Liver (tissue), 9 donors: ENCODE data around the gene PLEKHH2. TPM values are rescaled to one million over a fixed set of nuclear protein-coding genes. Genes with fewer than 3 reads are reported as not detected.

Experiments
- DNase-seq: peaks from one replicate; pipeline ENCODE4 v3.0.0-alpha.2; 2017; ENCODE audit warnings: low spot score
- H3K27ac ChIP-seq, 2 donors: one replicate each; pipeline ENCODE4 v1.7.0; 2013; ENCODE audit warnings: inconsistent platforms in 2 of 2, low read length in 2 of 2, control low read depth in 1 of 2, low read depth in 1 of 2, mild to moderate bottlenecking in 1 of 2
- H3K27me3 ChIP-seq, 4 donors: one replicate each; pipeline versions ENCODE4 v1.6.1 to v1.7.0; 2013; ENCODE audit warnings: low read length in 3 of 4, inconsistent platforms in 1 of 4, mild to moderate bottlenecking in 1 of 4, moderate library complexity in 1 of 4; ENCODE audit not compliant: control insufficient read depth in 4 of 4, insufficient read depth in 4 of 4
- H3K36me3 ChIP-seq, 4 donors: one replicate each; pipeline versions ENCODE4 v1.6.1 to v1.7.0; 2013; ENCODE audit warnings: low read length in 3 of 4, mild to moderate bottlenecking in 3 of 4, low read depth in 1 of 4, moderate library complexity in 1 of 4; ENCODE audit not compliant: control insufficient read depth in 4 of 4, insufficient read depth in 3 of 4
- H3K4me1 ChIP-seq, 4 donors: one replicate each; pipeline versions ENCODE4 v1.6.1 to v1.7.0; 2013; ENCODE audit warnings: low read length in 3 of 4, mild to moderate bottlenecking in 3 of 4, moderate library complexity in 1 of 4; ENCODE audit not compliant: control insufficient read depth in 4 of 4, insufficient read depth in 4 of 4
- H3K4me3 ChIP-seq, 3 donors: one replicate each; pipeline versions ENCODE4 v1.6.1 to v1.7.0; 2013; ENCODE audit warnings: low read length in 3 of 3, control low read depth in 1 of 3, low read depth in 1 of 3, mild to moderate bottlenecking in 1 of 3
- H3K9ac ChIP-seq, 2 donors: one replicate each; pipeline ENCODE4 v1.7.0; 2013; ENCODE audit warnings: low read length in 2 of 2, mild to moderate bottlenecking in 2 of 2, moderate library complexity in 2 of 2, control low read depth in 1 of 2, low read depth in 1 of 2
- H3K9me3 ChIP-seq, 4 donors: one replicate each; pipeline versions ENCODE4 v1.6.1 to v1.7.0; 2013; ENCODE audit warnings: low read length in 3 of 4; ENCODE audit not compliant: control insufficient read depth in 4 of 4
- ATF3 ChIP-seq: IDR thresholded peaks from 2 replicates; pipeline ENCODE4 v1.6.1; 2016; ENCODE audit warnings: antibody characterized with exemption
- CTCF ChIP-seq: fragments of 150-350 bp; IDR thresholded peaks from 2 replicates; pipeline ENCODE4 v1.5.1; 2017; ENCODE audit warnings: improper control_type of control experiment, low read depth, low read length; ENCODE audit not compliant: missing input control
- EGR1 ChIP-seq, 2 donors: IDR thresholded peaks; 2 replicates each; pipeline ENCODE4 v1.6.1; 2016 to 2018; ENCODE audit warnings: antibody characterized with exemption in 2 of 2, low read depth in 2 of 2
- FOXA2 ChIP-seq: IDR thresholded peaks from 2 replicates; pipeline ENCODE4 v1.6.1; 2016; ENCODE audit warnings: antibody characterized with exemption
- GABPA ChIP-seq, 2 donors: IDR thresholded peaks in 1 of 2; conservative IDR thresholded peaks in 1 of 2; 2 replicates each; pipeline ENCODE4 v1.6.1; 2016; ENCODE audit warnings: antibody characterized with exemption in 2 of 2, mild to moderate bottlenecking in 1 of 2, moderate library complexity in 1 of 2
- HNF4A ChIP-seq, 2 donors: conservative IDR thresholded peaks; 2 replicates each; pipeline ENCODE4 v1.6.1; 2016; ENCODE audit warnings: antibody characterized with exemption in 2 of 2, mild to moderate bottlenecking in 2 of 2
- HNF4G ChIP-seq: IDR thresholded peaks from 2 replicates; pipeline ENCODE4 v1.6.1; 2016; ENCODE audit warnings: antibody characterized with exemption
- MAX ChIP-seq: IDR thresholded peaks from 2 replicates; pipeline ENCODE4 v1.6.1; 2016; ENCODE audit warnings: antibody characterized with exemption
- NR2F2 ChIP-seq: IDR thresholded peaks from 2 replicates; pipeline ENCODE4 v1.6.1; 2016; ENCODE audit warnings: antibody characterized with exemption
- RAD21 ChIP-seq, 2 donors: IDR thresholded peaks; 2 replicates each; pipeline ENCODE4 v1.6.1; 2016; ENCODE audit warnings: antibody characterized with exemption in 2 of 2, mild to moderate bottlenecking in 2 of 2
- REST ChIP-seq: IDR thresholded peaks from 2 replicates; pipeline ENCODE4 v1.6.1; 2016; ENCODE audit warnings: antibody characterized with exemption, mild to moderate bottlenecking
- RXRA ChIP-seq, 2 donors: IDR thresholded peaks; 2 replicates each; pipeline ENCODE4 v1.6.1; 2017 to 2018; ENCODE audit warnings: antibody characterized with exemption in 2 of 2, mild to moderate bottlenecking in 1 of 2
- SP1 ChIP-seq: IDR thresholded peaks from 2 replicates; pipeline ENCODE4 v1.6.1; 2018; ENCODE audit warnings: antibody characterized with exemption, mild to moderate bottlenecking
- TAF1 ChIP-seq: conservative IDR thresholded peaks from 2 replicates; pipeline ENCODE4 v1.6.1; 2016; ENCODE audit warnings: antibody characterized with exemption, mild to moderate bottlenecking
- ZBTB33 ChIP-seq: IDR thresholded peaks from 2 replicates; pipeline ENCODE4 v1.6.1; 2016; ENCODE audit warnings: antibody characterized with exemption
- WGBS: extraction: QIAGEN DNeasy Blood & Tissue Kit; methylation state at CpG from one replicate; pipeline ENCODE4 v1.1.7; 2013; 5-methylcytosine and 5-hydroxymethylcytosine counted together
- polyA plus RNA-seq, 2 donors: library from polyadenylated mRNA; stranded (reverse) in 1 of 2; unstranded in 1 of 2; fragments of 200-250 nt in 1 of 2; fragments of >200 nt in 1 of 2; fragmentation: Nextera tagmentation in 1 of 2; extraction: Ambion mirVana in 1 of 2; gene quantifications; one replicate each; pipeline versions ENCODE4 v1.2.1 to v1.2.3, GENCODE V29; 2013 to 2015
- total RNA-seq, 2 donors: library from RNA; depleted of rRNA; stranded (reverse); fragments of >200 nt; gene quantifications; one replicate each; pipeline ENCODE4 v1.2.3, GENCODE V29; 2014
- donor health status: healthy.
- donor health status: healthy.
- donor health status: healthy.
- donor health status: healthy.
- donor health status: healthy.

Gene PLEKHH2
- total and polyA plus RNA-seq, 4 donors = 0.51 to 3.8 (median 1.0) TPM

- no peak overlapping the region for H3K9ac ChIP-seq
- no peak overlapping the region for H3K4me3 ChIP-seq
- H3K27me3 ChIP-seq = no peaks in the 10 kb centered on the region
- 62% methylated on average over 4 of the region's 4 CpGs for WGBS
- H3K36me3 ChIP-seq = no peaks in the 10 kb centered on the region
- TF ChIP-seq RAD21 (IDR thresholded peaks at IDR 0.05) (no peak), REST (no peak), ATF3 (no peak), HNF4G (no peak), TAF1 (no peak), HNF4A (conservative IDR thresholded peaks at IDR 0.05) (no peak), GABPA (IDR thresholded peaks at IDR 0.05 in 1 of 2, conservative IDR thresholded peaks at IDR 0.05 in 1 of 2) (no peak), RXRA (IDR thresholded peaks at IDR 0.05) (no peak), SP1 (no peak), EGR1 (IDR thresholded peaks at IDR 0.05; ENCODE audit: low read depth in 2 of 2) (no peak), FOXA2 (no peak), NR2F2 (no peak)
- H3K9me3 ChIP-seq = no peaks in the 10 kb centered on the region
- H3K27ac ChIP-seq = no peak overlapping the region
- DNase-seq = no peak
- H3K4me1 ChIP-seq = no peaks in the 10 kb centered on the region
These were observed 32.4 kb upstream of the PLEKHH2 start for GRCh38 chr2:43604674-43605073.

- 17% methylated on average over 2 of the region's 2 CpGs for WGBS
- DNase-seq = no peak
These were observed 31.9 kb upstream of the PLEKHH2 start for GRCh38 chr2:43605079-43605655.

More at GRCh38 chr2:43605079-43605655, 31.9 kb upstream of the PLEKHH2 start:
- Histone ChIP-seq H3K4me3 (no peak overlapping the region), H3K4me1 (no peaks in the 10 kb centered on the region), H3K9me3 (no peaks in the 10 kb centered on the region), H3K9ac (no peak overlapping the region), H3K36me3 (no peaks in the 10 kb centered on the region), H3K27me3 (no peaks in the 10 kb centered on the region), H3K27ac (no peak overlapping the region)
- TF ChIP-seq RAD21 (IDR thresholded peaks at IDR 0.05) (peak; percentile 61 to 68), CTCF (peak; percentile 27), MAX (no peak), NR2F2 (no peak), ZBTB33 (no peak)
